Gastrocnemius medialis (tissue), 4 donors: ENCODE results near the gene TMEM164.

Experiments used
- CTCF ChIP-seq, 5 experiments: fragments of 450-650 bp in 3 of 5; fragments of 200-600 bp in 2 of 5; sonication (generic) in 2 of 5; IDR thresholded peaks in 4 of 5; conservative IDR thresholded peaks in 1 of 5; 1 replicate in 4 of 5; 2 replicates in 1 of 5; pipeline ENCODE4 v1.5.1; 2016 to 2019; ENCODE audit warnings: antibody characterized with exemption in 5 of 5, mild to moderate bottlenecking in 3 of 5, moderate library complexity in 3 of 5
- POLR2A ChIP-seq, 2 donors: fragments of 450-650 bp; IDR thresholded peaks; one replicate each; pipeline ENCODE4 v1.6.1; 2017; ENCODE audit warnings: antibody characterized with exemption in 2 of 2, mild to moderate bottlenecking in 2 of 2, moderate library complexity in 2 of 2

- TF ChIP-seq CTCF (IDR thresholded peaks at IDR 0.05 in 4 of 5, conservative IDR thresholded peaks at IDR 0.05 in 1 of 5) (no peak), POLR2A (IDR thresholded peaks at IDR 0.05) (no peak)
Measured at GRCh38 chrX:110004731-110005369, 1.9 kb downstream of the TMEM164 start.
